H9 (cell line): ENCODE results near the gene PCNX3. TPM values are rescaled to one million over a fixed set of nuclear protein-coding genes. Genes with fewer than 3 reads are reported as not detected.

ENCODE experiments used
- DNase-seq: peaks from one replicate; pipeline ENCODE4 v3.0.0-alpha.2; 2017
- H2AFZ ChIP-seq: one replicate; pipeline ENCODE4 v1.6.1; 2013; ENCODE audit warnings: mild to moderate bottlenecking, low read length, control low read depth, moderate library complexity
- H2AK5ac ChIP-seq: 2 replicates; pipeline ENCODE4 v1.6.1; 2013; ENCODE audit warnings: low read length, control low read depth, mixed read lengths; ENCODE audit not compliant: insufficient read length
- H2BK120ac ChIP-seq: one replicate; pipeline ENCODE4 v1.6.1; 2013; ENCODE audit warnings: low read depth, mild to moderate bottlenecking, low read length, control low read depth, inconsistent platforms; ENCODE audit not compliant: poor library complexity, severe bottlenecking
- H2BK12ac ChIP-seq: 2 replicates; pipeline ENCODE4 v1.6.1; 2013; ENCODE audit warnings: low read length, control low read depth, mixed read lengths, low read depth; ENCODE audit not compliant: insufficient read length
- H2BK15ac ChIP-seq: 2 replicates; pipeline ENCODE4 v1.6.1; 2013; ENCODE audit warnings: low read depth, low read length, control low read depth
- H2BK20ac ChIP-seq: one replicate; pipeline ENCODE4 v1.6.1; 2013; ENCODE audit warnings: low read depth, mild to moderate bottlenecking, low read length, control low read depth, inconsistent platforms; ENCODE audit not compliant: poor library complexity, severe bottlenecking
- H2BK5ac ChIP-seq: 2 replicates; pipeline ENCODE4 v1.6.1; 2013; ENCODE audit warnings: low read length, control low read depth, mixed read lengths; ENCODE audit not compliant: insufficient read length
- H3K14ac ChIP-seq: 2 replicates; pipeline ENCODE4 v1.6.1; 2013; ENCODE audit warnings: low read length, control low read depth; ENCODE audit not compliant: insufficient read depth
- H3K18ac ChIP-seq: 2 replicates; pipeline ENCODE4 v1.6.1; 2013; ENCODE audit warnings: low read depth, mild to moderate bottlenecking, mixed read lengths, low read length, control low read depth; ENCODE audit not compliant: insufficient read length
- H3K23ac ChIP-seq: 2 replicates; pipeline ENCODE4 v1.6.1; 2013; ENCODE audit warnings: low read length, control low read depth, mixed read lengths, low read depth; ENCODE audit not compliant: insufficient read length
- H3K23me2 ChIP-seq: 2 replicates; pipeline ENCODE4 v1.6.1; 2013; ENCODE audit warnings: low read depth, mild to moderate bottlenecking, mixed read lengths, low read length, control low read depth; ENCODE audit not compliant: insufficient read length, poor library complexity, severe bottlenecking
- H3K27ac ChIP-seq: 2 replicates; pipeline ENCODE4 v1.5.1; 2013; ENCODE audit warnings: low read length, control low read depth, mixed read lengths, low read depth; ENCODE audit not compliant: insufficient read length
- H3K27me3 ChIP-seq: 2 replicates; pipeline ENCODE4 v1.6.1; 2013; ENCODE audit warnings: low read length, control low read depth, inconsistent platforms; ENCODE audit not compliant: insufficient read depth
- H3K4ac ChIP-seq: 2 replicates; pipeline ENCODE4 v1.6.1; 2013; ENCODE audit warnings: low read depth, mild to moderate bottlenecking, control low read depth, inconsistent platforms, low read length, moderate library complexity
- H3K4me1 ChIP-seq: 2 replicates; pipeline ENCODE4 v1.6.1; 2013; ENCODE audit warnings: low read length, control low read depth, inconsistent platforms; ENCODE audit not compliant: insufficient read depth
- H3K4me2 ChIP-seq: 2 replicates; pipeline ENCODE4 v1.6.1; 2013; ENCODE audit warnings: low read length, control low read depth, mixed read lengths; ENCODE audit not compliant: insufficient read length, insufficient read depth
- H3K56ac ChIP-seq: 2 replicates; pipeline ENCODE4 v1.6.1; 2013; ENCODE audit warnings: low read depth, mild to moderate bottlenecking, mixed read lengths, low read length, control low read depth; ENCODE audit not compliant: insufficient read length
- H3K79me1 ChIP-seq: 2 replicates; pipeline ENCODE4 v1.6.1; 2013; ENCODE audit warnings: low read depth, mild to moderate bottlenecking, moderate library complexity, low read length, control low read depth, inconsistent platforms; ENCODE audit not compliant: insufficient read depth, poor library complexity, severe bottlenecking
- H3K79me2 ChIP-seq: 2 replicates; pipeline ENCODE4 v1.6.1; 2013; ENCODE audit warnings: low read length, control low read depth, inconsistent platforms; ENCODE audit not compliant: insufficient read depth
- H3K9ac ChIP-seq: 2 replicates; pipeline ENCODE4 v1.6.1; 2013; ENCODE audit warnings: low read length, control low read depth, mixed read lengths; ENCODE audit not compliant: insufficient read length; ENCODE audit errors: extremely low read depth
- H3K9me3 ChIP-seq: one replicate; pipeline ENCODE4 v1.6.1; 2013; ENCODE audit warnings: low read depth, low read length, inconsistent platforms; ENCODE audit not compliant: control insufficient read depth
- H3T11ph ChIP-seq: one replicate; pipeline ENCODE4 v1.6.1; 2013; ENCODE audit warnings: mild to moderate bottlenecking, low read length, control low read depth, inconsistent platforms
- H4K20me1 ChIP-seq: one replicate; pipeline ENCODE4 v1.6.1; 2013; ENCODE audit not compliant: control insufficient read depth, insufficient read length, insufficient read depth
- H4K5ac ChIP-seq: 2 replicates; pipeline ENCODE4 v1.6.1; 2013; ENCODE audit warnings: low read depth, mild to moderate bottlenecking, mixed read lengths, low read length, control low read depth; ENCODE audit not compliant: insufficient read length
- H4K8ac ChIP-seq: replicated peaks from 2 replicates; pipeline ENCODE4 v1.6.1; 2013; ENCODE audit warnings: low read length, control low read depth, mixed read lengths, low read depth; ENCODE audit not compliant: insufficient read length
- H4K91ac ChIP-seq: 2 replicates; pipeline ENCODE4 v1.6.1; 2013; ENCODE audit warnings: low read depth, mild to moderate bottlenecking, moderate library complexity, mixed read lengths, low read length, control low read depth; ENCODE audit not compliant: insufficient read length
- H3K27ac Mint-ChIP-seq, 3 experiments: 2 replicates in 2 of 3; 3 replicates in 1 of 3; pipeline ENCODE4 v1.8.0; 2020 to 2021; ENCODE audit warnings: mixed read lengths in 3 of 3, mild to moderate bottlenecking in 1 of 3, moderate library complexity in 1 of 3
- H3K27me3 Mint-ChIP-seq: 2 replicates; pipeline ENCODE4 v1.8.0; 2021; ENCODE audit warnings: low read depth, mild to moderate bottlenecking, moderate library complexity, mixed read lengths
- H3K36me3 Mint-ChIP-seq, 3 experiments: 2 replicates in 2 of 3; 3 replicates in 1 of 3; pipeline ENCODE4 v1.8.0; 2020 to 2021; ENCODE audit warnings: low read depth in 3 of 3, mixed read lengths in 3 of 3; ENCODE audit not compliant: insufficient read depth in 1 of 3
- H3K4me1 Mint-ChIP-seq, 2 experiments: 2 replicates each; pipeline ENCODE4 v1.8.0; 2020; ENCODE audit warnings: mixed read lengths in 2 of 2
- H3K4me3 Mint-ChIP-seq, 2 experiments: 2 replicates in 1 of 2; 3 replicates in 1 of 2; pipeline ENCODE4 v1.8.0; 2020 to 2021; ENCODE audit warnings: mild to moderate bottlenecking in 2 of 2, mixed read lengths in 2 of 2, moderate library complexity in 1 of 2
- H3K9me3 Mint-ChIP-seq, 2 experiments: 2 replicates in 1 of 2; 3 replicates in 1 of 2; pipeline ENCODE4 v1.8.0; 2020; ENCODE audit warnings: mild to moderate bottlenecking in 2 of 2, mixed read lengths in 2 of 2, moderate library complexity in 1 of 2
- WGBS: extraction: QIAGEN DNeasy Blood & Tissue Kit; methylation state at CpG from one replicate; pipeline ENCODE4 v1.1.7; 2013; ENCODE audit warnings: missing lambda C conversion rate, low lambda C conversion rate, mixed read lengths; ENCODE audit not compliant: insufficient read length; ENCODE audit errors: extremely low coverage; 5-methylcytosine and 5-hydroxymethylcytosine counted together
- total RNA-seq: library from RNA; stranded (reverse); gene quantifications from 2 replicates; pipeline ENCODE4 v1.2.1, GENCODE V29; 2021
- TF ChIP-seq, protein P1 (sequence below): fragments of 200-600 bp; sonication (generic); conservative IDR thresholded peaks from 3 replicates; pipeline ENCODE4 v1.8.0; 2021; ENCODE audit warnings: antibody characterized with exemption, mild to moderate bottlenecking

Gene PCNX3
- total RNA-seq, 1 experiment from 2014 or later: 50.5 TPM

DNA sequence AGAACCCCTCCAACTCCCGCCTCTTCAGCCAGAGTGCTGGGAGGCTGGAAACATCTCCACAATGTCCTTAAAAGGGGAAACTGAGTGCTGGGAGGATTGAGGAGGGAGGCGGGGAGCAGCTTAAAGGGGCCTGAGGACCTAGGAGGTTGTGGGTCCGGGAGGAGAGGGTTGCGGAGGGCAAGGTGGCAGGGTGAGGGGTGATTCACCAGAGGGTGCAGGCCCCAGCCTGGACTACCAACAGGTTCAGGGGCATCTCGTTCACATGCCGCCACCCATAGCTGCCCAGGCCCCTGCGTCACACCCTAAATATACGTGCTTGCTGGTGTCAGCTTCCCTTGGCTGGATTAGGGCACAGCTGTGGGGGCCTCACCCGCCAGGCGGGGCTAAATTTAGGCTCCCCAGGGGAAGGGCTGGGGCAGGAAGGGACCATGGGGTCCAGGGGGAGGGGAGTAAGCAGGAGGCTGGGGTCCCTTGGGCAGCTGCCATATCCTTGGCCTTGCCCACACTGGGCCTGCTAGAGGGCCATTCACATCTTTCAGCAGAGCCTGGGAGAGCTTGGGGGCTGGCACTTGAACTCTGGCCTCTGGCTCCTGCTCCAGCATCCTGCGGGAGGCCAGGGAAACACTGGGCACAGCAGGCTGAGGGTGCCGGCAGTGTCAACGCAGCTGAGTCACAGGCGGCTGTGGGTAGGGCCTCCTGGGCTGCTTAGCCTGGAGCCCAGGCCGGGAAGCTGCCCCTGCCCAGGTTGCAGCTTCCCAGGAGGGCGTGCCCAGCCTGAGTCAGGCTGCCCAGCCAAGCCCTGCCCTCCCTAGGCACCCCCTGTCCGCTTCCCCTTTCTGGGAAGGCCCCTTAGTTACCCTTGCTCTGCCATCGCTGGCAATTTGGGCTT is 38.5 kb upstream of the PCNX3 start:
- no peak overlapping the region for H2BK5ac ChIP-seq
- H3K9me3 Mint-ChIP-seq: no peaks in the 10 kb centered on the region
- no peaks in the 10 kb centered on the region for H3K79me1 ChIP-seq
- no peak overlapping the region for H2AK5ac ChIP-seq
- no peak overlapping the region for H2BK12ac ChIP-seq
- no peak for DNase-seq
- no peak overlapping the region; the same call in 1 of the 2 replicates for H2BK15ac ChIP-seq
- H3K27ac Mint-ChIP-seq: no peak overlapping the region
- H4K20me1 ChIP-seq: no peaks in the 10 kb centered on the region
- H3K4me2 ChIP-seq: no peak overlapping the region
- TF ChIP-seq, protein P1, sequence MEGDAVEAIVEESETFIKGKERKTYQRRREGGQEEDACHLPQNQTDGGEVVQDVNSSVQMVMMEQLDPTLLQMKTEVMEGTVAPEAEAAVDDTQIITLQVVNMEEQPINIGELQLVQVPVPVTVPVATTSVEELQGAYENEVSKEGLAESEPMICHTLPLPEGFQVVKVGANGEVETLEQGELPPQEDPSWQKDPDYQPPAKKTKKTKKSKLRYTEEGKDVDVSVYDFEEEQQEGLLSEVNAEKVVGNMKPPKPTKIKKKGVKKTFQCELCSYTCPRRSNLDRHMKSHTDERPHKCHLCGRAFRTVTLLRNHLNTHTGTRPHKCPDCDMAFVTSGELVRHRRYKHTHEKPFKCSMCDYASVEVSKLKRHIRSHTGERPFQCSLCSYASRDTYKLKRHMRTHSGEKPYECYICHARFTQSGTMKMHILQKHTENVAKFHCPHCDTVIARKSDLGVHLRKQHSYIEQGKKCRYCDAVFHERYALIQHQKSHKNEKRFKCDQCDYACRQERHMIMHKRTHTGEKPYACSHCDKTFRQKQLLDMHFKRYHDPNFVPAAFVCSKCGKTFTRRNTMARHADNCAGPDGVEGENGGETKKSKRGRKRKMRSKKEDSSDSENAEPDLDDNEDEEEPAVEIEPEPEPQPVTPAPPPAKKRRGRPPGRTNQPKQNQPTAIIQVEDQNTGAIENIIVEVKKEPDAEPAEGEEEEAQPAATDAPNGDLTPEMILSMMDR: no peak
- H3K27me3 Mint-ChIP-seq: peaks cover 31% of the 10 kb centered on the region
- no peak overlapping the region for H3K23ac ChIP-seq
- no peak overlapping the region for H3K14ac ChIP-seq
- peaks cover 2 to 7% (median 4%) of the 10 kb centered on the region in 3 experiments; a peak in 4 of 7 replicates for H3K36me3 Mint-ChIP-seq
- H3K56ac ChIP-seq: no peak overlapping the region
- H3K23me2 ChIP-seq: peaks cover 8% of the 10 kb centered on the region
- no peaks in the 10 kb centered on the region for H3K9me3 ChIP-seq
- no peak overlapping the region for H3K9ac ChIP-seq
- H4K8ac ChIP-seq: no peak overlapping the region
- no peaks in the 10 kb centered on the region for H3K79me2 ChIP-seq
- no peak overlapping the region for H2AFZ ChIP-seq
- WGBS: no CpG with 5 or more reads among the region's 18 CpGs
- no peak overlapping the region for H3T11ph ChIP-seq
- peaks cover 20 to 36% of the 10 kb centered on the region in 2 experiments for H3K4me1 Mint-ChIP-seq
- peak overlapping the region; percentile 60 to 73 for H3K4me3 Mint-ChIP-seq
- H3K27ac ChIP-seq: no peak overlapping the region
- no peak overlapping the region for H2BK120ac ChIP-seq
- peaks cover 8% of the 10 kb centered on the region; the same call in 1 of the 2 replicates for H3K27me3 ChIP-seq
- no peak overlapping the region for H4K5ac ChIP-seq
- H3K4me1 ChIP-seq: no peaks in the 10 kb centered on the region
- no peak overlapping the region for H3K4ac ChIP-seq
- H4K91ac ChIP-seq: no peak overlapping the region
- no peak overlapping the region for H3K18ac ChIP-seq
- H2BK20ac ChIP-seq: no peak overlapping the region
